IMR-90 (cell line): ENCODE data around the gene HARS1.

Source experiments
- BHLHE40 ChIP-seq: fragments of 150-350 bp; IDR thresholded peaks from 2 replicates; pipeline ENCODE4 v1.6.1; 2016; ENCODE audit warnings: mild to moderate bottlenecking, low read depth, low read length
- CEBPB ChIP-seq: IDR thresholded peaks from 2 replicates; pipeline ENCODE4 v1.6.1; 2012; ENCODE audit warnings: low read depth, low read length, improper control_type of control experiment
- POLR2A ChIP-seq: IDR thresholded peaks from 2 replicates; pipeline ENCODE4 v1.6.1; 2012; ENCODE audit warnings: mild to moderate bottlenecking, low read depth, low read length
- RFX5 ChIP-seq: IDR thresholded peaks from 2 replicates; pipeline ENCODE4 v1.8.0; 2012; ENCODE audit warnings: low read depth, mild to moderate bottlenecking, low read length, moderate library complexity
- SMC3 ChIP-seq: fragments of 150-350 bp; IDR thresholded peaks from 2 replicates; pipeline ENCODE4 v1.6.1; 2016; ENCODE audit warnings: low read depth, mild to moderate bottlenecking, antibody characterized with exemption, low read length, moderate library complexity
- TF ChIP-seq, protein P1 (sequence below): conservative IDR thresholded peaks from 2 replicates; pipeline ENCODE4 v1.5.1; 2012; ENCODE audit warnings: mild to moderate bottlenecking, low read depth, low read length, improper control_type of control experiment

DNA sequence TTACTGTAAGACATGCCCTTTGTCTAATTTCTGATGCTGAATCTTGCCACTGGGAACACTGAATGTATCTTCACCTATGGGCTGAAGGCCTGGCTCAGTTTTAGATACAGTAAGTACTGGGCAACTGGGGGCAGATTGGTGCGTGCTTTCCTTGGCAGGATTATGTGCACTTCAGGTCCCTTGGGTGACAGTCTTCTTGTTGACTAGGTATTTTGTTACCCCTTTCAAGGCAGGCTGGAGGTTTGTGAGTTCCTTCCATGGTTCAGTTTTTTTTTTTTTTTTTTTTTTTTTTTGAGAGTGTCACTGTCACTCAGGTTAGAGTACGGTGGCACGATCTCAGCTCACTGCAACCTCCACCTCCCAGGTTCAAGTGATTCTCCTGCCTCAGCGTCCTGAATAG is 16.6 kb upstream of the HARS1 start:
- TF ChIP-seq CEBPB (no peak), SMC3 (no peak), POLR2A (no peak), BHLHE40 (no peak), RFX5 (no peak)
- TF ChIP-seq, protein P1, sequence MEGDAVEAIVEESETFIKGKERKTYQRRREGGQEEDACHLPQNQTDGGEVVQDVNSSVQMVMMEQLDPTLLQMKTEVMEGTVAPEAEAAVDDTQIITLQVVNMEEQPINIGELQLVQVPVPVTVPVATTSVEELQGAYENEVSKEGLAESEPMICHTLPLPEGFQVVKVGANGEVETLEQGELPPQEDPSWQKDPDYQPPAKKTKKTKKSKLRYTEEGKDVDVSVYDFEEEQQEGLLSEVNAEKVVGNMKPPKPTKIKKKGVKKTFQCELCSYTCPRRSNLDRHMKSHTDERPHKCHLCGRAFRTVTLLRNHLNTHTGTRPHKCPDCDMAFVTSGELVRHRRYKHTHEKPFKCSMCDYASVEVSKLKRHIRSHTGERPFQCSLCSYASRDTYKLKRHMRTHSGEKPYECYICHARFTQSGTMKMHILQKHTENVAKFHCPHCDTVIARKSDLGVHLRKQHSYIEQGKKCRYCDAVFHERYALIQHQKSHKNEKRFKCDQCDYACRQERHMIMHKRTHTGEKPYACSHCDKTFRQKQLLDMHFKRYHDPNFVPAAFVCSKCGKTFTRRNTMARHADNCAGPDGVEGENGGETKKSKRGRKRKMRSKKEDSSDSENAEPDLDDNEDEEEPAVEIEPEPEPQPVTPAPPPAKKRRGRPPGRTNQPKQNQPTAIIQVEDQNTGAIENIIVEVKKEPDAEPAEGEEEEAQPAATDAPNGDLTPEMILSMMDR, result no peak
